Body of pancreas (tissue), 4 donors: Measurements from ENCODE around the gene METTL23.
A peak's percentile ranks its signal among the peaks of the same experiment; 100 is the strongest.

Experiments
- POLR2A ChIP-seq, 3 donors: fragments of 450-650 bp; IDR thresholded peaks; one replicate each; pipeline ENCODE4 v1.6.1; 2016; ENCODE audit warnings: antibody characterized with exemption in 3 of 3, mild to moderate bottlenecking in 2 of 3
- TF ChIP-seq, protein P1 (sequence below), 7 experiments: fragments of 450-650 bp in 4 of 7; fragments of 200-600 bp in 3 of 7; sonication (generic) in 3 of 7; IDR thresholded peaks; one replicate each; pipeline ENCODE4 v1.5.1; 2016 to 2019; ENCODE audit warnings: antibody characterized with exemption in 7 of 7

GRCh38 chr17:76707985-76708807 lies 18.4 kb upstream of the METTL23 start:
- no peak for TF ChIP-seq POLR2A (IDR thresholded peaks at IDR 0.05)
- TF ChIP-seq, protein P1, sequence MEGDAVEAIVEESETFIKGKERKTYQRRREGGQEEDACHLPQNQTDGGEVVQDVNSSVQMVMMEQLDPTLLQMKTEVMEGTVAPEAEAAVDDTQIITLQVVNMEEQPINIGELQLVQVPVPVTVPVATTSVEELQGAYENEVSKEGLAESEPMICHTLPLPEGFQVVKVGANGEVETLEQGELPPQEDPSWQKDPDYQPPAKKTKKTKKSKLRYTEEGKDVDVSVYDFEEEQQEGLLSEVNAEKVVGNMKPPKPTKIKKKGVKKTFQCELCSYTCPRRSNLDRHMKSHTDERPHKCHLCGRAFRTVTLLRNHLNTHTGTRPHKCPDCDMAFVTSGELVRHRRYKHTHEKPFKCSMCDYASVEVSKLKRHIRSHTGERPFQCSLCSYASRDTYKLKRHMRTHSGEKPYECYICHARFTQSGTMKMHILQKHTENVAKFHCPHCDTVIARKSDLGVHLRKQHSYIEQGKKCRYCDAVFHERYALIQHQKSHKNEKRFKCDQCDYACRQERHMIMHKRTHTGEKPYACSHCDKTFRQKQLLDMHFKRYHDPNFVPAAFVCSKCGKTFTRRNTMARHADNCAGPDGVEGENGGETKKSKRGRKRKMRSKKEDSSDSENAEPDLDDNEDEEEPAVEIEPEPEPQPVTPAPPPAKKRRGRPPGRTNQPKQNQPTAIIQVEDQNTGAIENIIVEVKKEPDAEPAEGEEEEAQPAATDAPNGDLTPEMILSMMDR (IDR thresholded peaks at IDR 0.05) = peak in 4 of 7 experiments; percentile 12 to 35 (median 24)
